IPS-NIHi11 (cell line): Measurements from ENCODE around the gene SLC25A47.
"Not testable (repeated sequence)": the region's sequence is repeated elsewhere in the genome, so short reads cannot be mapped to it uniquely, and the experiment has no call there.

Experiments
- DNase-seq: peaks from one replicate; pipeline ENCODE4 v3.0.0; 2012; ENCODE audit warnings: mixed read lengths, low spot score

Gene SLC25A47

DNA sequence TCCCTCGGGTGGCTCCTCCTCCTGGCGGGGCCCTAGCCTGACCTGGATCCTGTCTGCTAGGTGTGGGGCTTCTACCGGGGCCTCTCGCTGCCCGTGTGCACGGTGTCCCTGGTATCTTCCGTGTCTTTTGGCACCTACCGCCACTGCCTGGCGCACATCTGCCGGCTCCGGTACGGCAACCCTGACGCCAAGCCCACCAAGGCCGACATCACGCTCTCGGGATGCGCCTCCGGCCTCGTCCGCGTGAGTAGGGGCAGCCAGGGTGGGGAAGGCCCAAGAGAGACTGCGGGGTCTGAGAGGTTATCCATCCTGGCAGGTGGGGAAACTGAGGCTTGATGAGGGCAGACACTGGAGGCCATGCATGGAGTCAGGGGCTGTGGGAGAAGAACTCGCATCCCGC, 4.0 kb downstream of the SLC25A47 start:
- no peak for DNase-seq

DNA sequence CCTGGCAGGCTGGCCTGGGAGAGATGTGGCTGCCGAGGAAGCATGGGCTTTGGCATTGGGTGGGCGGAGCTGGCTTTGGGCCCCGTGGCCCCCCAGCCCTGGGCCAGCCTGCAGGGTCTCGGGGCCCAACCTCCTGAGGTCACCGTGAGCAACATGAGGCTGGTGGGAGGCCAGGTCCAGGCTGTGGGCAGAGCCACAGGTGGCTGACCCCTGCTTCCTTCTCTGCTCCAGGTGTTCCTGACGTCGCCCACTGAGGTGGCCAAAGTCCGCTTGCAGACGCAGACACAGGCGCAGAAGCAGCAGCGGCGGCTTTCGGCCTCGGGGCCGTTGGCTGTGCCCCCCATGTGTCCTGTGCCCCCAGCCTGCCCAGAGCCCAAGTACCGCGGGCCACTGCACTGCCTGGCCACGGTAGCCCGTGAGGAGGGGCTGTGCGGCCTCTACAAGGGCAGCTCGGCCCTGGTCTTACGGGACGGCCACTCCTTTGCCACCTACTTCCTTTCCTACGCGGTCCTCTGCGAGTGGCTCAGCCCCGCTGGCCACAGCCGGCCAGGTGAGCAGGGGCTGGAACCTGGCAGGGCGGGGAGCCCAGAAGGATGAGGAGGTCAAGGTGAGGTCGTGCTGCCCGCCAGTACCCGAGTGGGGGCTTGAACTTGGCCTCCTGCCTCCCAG, 5.5 kb downstream of the SLC25A47 start:
- DNase-seq = no peak

DNA sequence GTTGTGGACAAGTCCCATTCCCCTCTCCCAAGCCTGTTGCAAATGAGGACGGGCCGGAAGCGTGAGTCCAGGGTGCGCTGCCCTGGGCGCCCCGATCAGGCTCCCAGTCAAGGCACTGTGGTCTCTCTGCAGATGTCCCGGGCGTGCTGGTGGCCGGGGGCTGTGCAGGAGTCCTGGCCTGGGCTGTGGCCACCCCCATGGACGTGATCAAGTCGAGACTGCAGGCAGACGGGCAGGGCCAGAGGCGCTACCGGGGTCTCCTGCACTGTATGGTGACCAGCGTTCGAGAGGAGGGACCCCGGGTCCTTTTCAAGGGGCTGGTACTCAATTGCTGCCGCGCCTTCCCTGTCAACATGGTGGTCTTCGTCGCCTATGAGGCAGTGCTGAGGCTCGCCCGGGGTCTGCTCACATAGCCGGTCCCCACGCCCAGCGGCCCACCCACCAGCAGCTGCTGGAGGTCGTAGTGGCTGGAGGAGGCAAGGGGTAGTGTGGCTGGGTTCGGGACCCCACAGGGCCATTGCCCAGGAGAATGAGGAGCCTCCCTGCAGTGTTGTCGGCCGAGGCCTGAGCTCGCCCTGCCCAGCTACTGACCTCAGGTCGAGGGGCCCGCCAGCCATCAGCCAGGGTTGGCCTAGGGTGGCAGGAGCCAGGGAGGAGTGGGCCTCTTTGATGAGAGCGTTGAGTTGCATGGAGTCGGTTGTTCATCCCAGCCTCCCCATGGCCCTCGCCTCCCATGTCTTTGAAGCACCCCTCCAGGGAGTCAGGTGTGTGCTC, 6.3 kb downstream of the SLC25A47 start:
- no peak for DNase-seq

DNA sequence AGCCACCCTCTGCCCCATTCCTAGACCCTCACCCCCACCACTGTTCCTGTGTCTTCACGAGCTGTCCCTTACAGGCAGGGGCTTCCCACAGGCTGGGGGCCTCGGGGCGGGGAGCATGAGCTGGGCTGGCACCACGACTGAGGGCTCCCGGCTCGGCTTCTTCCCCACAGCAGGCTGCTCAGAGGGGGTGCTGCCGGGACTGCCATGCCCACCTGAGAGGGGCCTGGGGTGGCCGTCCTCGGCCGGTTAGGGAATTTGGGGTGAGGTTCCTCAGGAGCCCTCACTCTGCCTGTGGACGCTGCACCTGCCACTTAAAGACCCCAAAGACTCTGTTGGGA, 6.8 kb downstream of the SLC25A47 start:
- no peak for DNase-seq

DNA sequence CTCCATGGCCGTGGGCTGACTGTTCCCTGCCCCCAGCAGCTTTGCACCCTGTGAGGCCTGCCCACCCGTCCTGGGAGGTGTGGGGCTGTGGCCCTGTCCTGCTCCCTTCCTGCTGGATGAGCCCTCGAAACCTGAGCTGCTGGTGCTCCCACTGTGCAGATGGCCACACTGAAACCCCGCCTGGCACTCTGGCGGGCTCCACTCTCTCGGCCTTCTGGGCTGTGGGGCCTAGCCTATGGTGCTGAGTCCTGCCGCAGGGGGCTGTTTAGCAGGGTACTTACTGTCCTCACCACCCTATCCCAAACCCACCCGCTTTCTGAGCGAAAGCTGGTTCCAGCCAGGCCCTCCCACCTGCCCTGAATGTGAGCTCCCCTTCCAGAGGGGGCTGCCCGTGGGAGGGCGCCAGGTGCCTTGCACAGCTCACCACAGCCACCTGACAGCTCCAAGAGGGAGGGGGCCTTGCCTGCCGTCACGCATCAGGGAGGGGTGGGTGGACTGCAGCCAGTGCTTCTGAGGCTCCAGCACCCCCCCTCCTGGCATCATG, 7.3 kb downstream of the SLC25A47 start:
- DNase-seq = no peak

DNA sequence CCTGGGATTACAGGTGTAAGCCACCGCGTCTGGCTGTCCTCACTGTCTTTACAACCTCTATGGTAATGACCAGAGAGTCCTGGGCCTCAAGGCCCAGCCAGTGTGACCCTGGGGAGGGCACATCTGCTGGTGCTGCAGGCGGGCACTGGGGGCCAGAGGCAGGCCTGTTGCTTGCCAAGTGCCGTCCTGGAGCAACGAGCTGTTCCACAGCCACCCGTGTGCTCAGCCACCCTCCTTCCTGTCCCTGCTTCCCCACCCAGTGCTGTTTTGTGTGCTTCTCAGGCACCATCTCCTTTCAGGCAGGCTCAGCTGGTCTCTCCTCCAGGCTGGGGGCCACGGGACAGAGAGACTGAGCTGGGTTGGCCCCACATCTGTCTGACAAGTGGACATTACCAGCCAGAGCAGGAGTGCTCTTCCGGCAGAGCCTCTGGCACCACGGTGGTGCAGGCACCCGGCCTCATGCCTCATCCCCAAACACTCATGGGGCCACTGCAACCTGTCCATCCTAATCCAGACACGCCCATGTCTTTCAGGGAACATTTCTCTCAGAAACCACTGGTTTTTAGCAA, 9.0 kb downstream of the SLC25A47 start:
- DNase-seq = no peak

DNA sequence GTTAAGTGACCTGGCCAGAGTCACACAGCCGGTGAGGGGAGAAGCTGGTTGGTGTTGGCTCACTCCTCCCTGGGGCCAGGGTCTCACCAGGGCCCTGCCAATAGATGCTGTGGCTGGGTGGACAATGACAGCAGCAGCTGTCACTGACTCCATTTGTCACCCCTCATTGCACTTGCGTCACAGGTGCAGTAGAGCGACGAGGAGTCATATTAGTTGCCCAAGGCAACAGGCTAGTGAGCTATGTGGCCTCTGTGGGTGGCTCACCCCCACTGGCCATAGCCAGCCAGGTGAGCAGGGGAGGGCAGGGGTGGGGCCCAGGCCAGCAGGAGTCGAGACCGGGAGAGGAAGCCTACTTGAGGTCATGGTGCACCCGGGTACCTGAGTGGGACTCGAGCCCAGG, 9.7 kb downstream of the SLC25A47 start:
- no peak for DNase-seq

DNA sequence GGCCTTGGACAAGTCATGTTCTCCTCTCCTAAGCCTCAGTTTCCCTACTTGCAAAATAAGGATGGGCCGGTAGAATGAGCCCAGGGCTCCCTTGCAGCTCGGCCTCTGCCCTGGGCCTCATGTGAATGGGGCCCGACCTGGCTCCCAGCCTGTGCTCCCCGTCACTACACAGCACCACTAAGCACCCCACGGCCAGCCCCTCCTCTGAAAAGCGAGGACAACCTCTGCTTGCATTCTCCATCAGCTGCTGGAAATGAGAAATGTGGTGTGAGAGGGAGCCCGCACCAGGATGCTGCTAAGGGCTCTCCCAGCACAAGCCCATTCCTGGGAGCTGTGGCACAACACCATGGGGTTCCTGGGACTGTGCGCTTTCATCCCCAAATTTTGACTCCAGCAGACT, 10.2 kb downstream of the SLC25A47 start:
- no peak for DNase-seq

DNA sequence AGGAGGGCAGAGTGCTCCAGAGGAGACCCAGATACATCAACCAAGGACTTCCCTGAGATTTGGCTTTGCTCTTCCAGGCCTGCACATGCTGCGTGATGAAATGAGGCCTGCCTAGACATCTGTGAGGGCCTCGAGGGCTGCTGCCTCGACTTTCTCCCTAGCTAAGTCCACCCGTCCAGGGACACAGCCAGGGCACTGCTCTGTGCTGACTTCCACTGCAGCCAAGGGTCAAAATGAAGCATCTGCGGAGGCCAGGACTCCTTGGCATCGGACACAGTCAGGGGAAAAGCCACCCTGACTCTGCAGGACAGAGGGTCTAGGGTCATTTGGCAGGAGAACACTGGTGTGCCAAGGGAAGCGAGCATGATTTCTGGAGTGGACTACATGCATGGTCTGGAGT, 10.7 kb downstream of the SLC25A47 start:
- no peak for DNase-seq

DNA sequence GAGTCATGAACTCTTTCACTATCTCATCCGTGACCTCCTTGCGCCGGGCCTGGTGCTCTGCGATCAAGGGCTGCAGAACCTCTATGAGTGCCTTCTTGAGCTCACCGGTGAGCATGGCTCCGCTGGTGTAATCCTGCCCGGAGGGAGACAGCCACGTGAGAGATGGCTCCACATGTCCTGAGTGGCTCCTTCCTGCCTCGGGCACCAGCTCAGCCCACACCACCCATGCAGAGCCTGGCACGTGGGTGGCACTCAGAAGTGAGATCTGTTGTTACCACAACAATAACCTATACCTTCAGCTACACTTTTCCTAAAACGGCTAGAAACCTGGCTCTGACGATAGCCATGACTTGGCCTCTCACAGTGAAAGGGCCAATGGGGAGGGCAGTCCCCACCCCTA, 11.8 kb downstream of the SLC25A47 start:
- no peak for DNase-seq

DNA sequence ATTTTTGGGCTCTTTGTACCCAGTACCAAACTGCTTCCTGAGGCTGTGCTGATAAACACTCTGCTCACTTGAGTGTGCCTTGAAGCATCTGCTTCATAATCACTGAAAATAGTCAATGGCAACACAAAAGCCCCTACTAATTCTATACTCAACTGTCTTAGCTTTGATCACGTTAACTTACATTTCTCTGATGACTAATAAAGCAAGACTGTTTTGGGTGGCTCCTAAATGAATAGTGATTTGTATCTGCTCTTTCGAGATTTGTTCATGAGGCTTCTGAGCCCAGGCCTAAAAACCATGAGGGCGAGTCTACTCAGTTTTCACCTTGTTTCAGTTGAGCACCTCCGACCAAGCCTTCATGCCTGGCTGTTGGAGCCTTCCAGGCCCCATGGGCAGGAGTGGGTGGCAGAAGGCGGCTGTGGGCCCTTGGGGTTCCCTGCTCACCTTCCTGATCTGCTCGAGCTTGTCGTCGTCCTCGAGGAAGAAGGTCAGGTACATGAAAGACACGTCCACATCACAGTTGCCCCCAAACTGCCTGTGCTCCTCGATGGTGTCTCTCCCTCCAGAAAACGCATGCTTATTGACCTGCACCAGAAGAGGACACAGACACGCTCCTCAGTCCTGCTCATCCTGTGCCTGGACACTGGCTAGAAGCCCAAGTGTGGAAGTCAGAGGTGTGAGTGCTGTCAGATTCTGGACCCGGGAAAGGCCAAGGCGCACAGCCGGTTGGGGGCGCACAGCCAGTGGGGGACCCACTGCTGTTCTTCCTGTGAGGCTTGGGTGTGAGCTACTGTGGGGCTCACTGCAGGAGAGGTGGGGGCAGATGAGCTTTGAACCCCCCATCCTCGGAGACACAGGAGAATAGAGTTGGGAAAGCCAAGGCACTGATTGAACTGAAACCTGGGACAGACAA, 13.7 kb downstream of the SLC25A47 start:
- no peak for DNase-seq

DNA sequence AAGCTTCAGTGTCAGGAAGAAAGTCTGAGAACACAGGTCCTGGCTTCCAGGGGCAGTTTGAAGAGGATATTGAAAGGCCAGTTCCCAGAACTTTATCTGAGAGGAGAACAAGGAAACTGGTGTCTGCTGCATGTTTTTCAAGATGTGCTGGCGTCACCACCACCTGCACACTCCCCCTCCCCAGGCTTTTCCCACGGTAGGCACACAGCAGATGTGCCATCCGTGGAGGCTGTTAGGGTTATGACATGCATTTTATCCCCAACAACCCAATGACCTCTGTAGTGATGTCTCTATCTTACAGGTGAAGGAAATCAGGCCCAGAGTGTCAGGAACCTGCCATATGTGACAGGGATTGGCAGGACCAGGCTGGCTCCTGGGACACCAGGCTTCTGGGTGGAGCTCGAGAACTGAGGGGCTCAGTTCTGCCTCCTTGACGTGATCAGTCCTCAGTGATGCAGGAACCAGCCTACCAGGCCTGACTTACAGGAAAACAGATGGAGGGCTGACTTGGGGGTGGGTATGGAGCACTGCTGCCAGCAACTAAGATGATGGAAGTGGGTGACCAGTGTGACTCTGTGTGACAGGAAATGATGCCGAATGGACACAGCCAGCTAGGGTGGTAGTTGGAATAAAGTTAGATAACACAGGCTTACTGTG, 16.8 kb downstream of the SLC25A47 start:
- DNase-seq = no peak

DNA sequence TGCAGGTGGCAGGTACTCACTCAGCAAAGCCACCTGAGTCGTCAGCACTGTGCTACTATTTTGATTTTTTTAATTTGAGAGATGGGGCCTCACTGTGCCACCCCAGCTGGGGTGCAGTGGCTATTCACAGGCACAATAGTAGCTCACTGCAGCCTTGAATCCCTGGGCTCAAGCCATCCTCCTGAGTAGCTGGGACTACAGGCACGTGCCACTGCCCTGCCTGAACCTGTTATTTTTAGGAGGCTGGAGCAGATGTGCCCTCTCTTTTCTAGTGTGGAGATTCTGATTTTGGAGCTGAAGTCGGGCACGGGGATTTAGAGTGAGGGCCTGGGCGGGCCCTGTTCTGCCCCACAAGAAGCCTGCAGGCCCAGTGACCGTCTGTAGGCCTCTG, 17.3 kb downstream of the SLC25A47 start:
- no peak for DNase-seq

DNA sequence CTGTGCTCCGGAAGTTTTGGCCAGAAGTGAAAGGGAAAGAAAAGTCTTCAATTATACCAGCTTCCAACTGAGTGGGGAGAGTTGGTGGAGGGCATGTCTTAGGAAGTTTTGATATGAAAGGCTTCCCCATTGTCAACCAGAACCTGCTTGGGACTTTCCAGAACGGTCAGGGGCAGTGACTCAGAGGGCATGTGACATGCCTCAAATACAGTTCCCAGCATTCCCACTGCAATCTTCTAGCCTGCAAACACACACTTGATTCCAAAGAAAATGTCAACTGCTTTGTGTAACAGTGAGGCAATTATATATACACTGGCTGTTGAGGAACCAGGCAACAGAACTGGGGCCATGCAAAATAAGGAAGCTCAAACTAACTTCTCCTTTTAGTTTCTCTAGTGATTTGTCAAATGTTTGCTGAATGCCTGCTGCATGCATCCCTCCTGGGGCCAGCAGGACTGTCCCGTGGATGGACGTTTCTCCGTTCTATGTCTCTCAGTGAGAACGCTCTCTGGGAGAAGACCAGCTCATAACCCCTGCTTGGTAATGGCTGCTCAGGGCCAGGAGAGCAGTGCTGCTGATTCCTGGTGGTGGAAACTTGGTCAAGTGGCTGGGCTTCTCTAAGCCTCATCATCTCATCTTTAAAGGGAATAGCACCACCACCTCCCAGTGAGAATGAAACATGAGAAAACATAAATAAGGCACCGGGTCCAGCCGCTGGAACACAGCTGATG, 18.3 kb downstream of the SLC25A47 start:
- no peak for DNase-seq

DNA sequence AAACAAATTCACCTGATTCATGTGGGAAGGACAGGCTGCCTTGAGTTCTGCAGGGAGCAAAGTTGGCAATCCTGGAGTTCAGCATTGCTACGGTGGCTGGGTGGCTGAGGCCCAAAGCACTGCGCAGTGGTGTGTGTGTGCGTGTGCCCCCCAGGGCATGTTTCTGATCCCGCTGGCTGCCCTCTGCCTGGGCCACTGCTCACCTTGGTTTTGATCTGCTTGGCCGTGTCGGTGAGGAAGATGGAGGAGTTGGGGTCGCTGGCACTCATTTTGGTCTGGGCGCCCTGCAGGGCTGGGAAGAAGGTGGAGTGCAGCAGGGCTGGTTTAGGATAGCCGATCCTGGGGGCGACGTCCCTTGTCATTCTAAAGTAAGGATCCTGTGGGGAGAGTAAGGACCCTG, 19.1 kb downstream of the SLC25A47 start:
- DNase-seq = no peak

DNA sequence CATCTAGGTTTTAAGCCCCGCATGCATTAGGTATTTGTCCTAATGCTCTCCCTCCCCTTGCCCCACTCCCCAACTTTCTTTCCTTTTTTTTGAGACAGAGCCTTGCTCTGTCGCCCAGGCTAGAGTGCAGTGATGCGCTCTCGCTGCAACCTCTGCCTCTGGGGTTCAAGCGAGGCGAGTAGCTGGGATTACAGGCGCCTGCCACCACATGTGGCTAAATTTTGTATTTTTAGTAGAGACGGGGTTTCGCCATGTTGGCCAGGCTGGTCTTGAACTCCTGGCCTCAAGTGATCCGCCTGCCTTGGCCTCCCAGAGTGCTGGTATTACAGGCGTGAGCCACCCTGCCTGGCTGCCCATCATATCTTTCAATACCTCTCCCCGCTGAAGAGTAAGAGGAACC, 19.7 kb downstream of the SLC25A47 start:
- DNase-seq = not testable (repeated sequence)

DNA sequence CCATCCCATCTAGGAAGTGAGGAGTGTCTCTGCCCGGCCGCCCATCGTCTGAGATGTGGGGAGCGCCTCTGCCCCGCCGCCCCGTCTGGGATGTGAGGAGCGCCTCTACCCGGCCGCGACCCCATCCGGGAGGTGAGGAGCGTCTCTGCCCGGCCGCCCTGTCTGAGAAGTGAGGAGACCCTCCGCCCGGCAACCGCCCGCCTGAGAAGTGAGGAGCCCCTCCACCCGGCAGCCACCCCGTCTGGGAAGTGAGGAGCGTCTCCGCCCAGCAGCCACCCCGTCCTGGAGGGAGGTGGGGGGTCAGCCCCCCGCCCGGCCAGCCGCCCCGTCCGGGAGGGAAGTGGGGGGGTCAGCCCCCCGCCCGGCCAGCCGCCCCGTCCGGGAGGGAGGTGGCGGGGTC, 21.5 kb downstream of the SLC25A47 start:
- not testable (repeated sequence) for DNase-seq

DNA sequence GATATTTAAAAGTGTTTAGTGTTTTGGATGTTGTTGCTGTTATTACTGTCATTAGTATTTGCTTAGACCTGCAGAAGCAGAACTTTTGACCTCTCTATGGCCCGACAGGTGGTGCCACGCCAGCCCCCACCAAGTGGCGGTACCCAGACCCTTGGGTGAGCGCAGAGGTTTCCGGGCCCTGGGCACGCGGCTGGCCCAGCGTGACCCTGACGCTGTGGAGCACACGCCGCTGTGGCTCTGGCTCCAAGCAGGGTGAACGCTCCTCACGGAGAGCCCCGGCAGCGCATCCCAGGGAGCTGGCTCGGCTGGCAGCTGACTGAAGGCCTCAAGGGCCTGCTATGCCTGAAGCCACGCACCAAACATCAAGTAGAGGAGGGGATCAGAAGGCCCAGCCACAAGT, 22.6 kb downstream of the SLC25A47 start:
- no peak for DNase-seq

DNA sequence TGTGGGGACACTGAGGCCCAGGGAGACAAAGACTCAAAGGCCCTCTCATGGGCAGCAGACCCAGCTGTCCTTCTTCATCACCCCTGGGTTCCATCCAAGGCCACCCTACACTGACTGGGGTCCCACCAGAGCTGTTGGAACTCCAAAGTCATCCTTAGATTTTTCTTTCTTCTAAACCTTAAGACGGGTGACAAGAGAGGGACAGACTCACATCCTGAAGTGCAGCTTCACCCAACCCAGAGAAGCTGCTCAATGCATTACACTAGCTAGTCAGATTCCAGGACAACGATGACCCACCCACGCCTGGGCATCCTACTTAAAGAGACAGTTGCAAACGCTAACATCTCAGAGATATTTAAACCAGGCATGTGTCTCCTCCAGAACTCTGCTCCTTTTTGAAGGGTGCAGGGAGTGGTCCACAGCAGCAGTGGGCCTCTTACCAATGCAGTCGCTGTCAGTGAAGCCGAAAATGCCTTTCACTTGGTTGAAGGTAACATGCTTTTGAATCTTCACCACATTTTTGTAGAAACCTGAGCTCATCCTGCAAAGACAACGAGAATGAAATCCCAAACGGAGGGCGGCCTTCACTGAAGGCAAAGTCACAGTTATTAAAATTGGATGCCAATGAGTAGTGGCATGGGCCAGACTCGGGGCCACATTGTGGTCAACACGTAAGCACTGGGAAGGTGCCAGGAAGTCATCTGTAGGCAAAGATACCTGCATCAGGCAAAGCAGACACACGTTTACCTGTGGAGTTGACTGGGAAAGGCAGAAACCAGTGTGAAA, 23.4 kb downstream of the SLC25A47 start:
- DNase-seq = no peak

DNA sequence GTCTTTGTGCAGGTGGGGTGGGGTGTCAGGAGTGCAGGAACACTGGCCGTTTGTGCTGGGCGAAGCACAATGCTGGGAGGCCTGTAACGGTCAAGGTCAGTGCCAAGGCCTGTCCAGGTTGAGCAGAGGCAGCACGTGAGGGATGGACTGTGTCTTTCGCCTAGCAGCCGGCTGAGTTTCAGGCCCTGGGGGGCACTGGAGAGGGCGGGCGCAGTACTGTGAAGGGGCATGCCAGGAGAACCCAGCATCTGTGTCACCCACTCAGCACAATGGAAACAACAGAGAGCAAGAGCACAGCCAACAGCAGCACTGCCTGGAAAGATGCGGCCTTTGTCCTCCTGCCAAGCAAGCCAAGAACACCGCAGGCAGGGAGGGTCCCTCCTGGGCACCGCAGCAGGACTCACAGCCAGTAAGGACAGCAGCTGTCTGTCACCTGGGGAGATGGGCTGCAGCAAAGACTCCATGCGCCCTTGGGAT, 25.2 kb downstream of the SLC25A47 start:
- no peak for DNase-seq
